Endometrium (tissue), 2 donors: ENCODE measurements around the gene SERPINA6.
"Not testable (repeated sequence)": the region's sequence is repeated elsewhere in the genome, so short reads cannot be mapped to it uniquely, and the experiment has no call there.

Experiments used
- FAIRE-seq: peaks from 2 replicates; lab custom pipeline; 2012; peaks lifted over from hg19 to GRCh38; lab: Jason Lieb, UNC
- donor health status: control.
- donor health status: control.

SERPINA6 gene

GRCh38 chr14:94322648-94323570 lies at the start of gene SERPINA6:
SERPINA6 (minus strand) TSS chr14:94323336; CDS start chr14:94314648, 8,688 bp downstream.
- FAIRE-seq: no peak

DNA sequence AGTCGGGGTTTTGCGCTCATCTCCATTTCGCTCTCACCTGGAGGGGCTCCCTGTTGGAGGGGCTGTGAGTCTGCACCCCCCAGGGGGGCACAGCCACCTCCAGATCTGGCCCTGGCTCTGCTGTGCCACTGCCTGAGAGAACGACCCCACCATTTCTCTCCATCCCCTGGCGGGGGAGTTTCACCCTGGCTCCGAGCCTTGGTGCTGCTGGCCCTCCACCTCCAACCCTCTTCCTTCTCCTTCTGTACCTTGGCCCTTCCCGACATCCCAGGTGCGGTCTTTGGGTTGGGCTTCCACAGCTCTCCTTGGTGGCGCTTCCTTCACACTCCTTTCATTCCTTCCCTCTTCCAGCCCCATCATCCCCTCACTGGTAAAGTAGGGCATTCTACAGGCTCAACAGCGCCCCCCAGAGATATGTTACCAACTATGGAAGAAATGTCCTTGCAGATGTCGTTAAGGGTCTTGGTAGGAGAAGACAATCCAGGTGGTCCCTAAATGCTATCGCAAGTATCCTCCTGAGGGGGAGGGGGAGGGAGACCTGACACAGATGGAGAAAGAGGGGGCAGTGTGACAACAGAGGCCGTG lies 49.0 kb upstream of the SERPINA6 start:
- no peak for FAIRE-seq

GRCh38 chr14:94370524-94370910 lies 47.4 kb upstream of the SERPINA6 start:
- no peak for FAIRE-seq

DNA sequence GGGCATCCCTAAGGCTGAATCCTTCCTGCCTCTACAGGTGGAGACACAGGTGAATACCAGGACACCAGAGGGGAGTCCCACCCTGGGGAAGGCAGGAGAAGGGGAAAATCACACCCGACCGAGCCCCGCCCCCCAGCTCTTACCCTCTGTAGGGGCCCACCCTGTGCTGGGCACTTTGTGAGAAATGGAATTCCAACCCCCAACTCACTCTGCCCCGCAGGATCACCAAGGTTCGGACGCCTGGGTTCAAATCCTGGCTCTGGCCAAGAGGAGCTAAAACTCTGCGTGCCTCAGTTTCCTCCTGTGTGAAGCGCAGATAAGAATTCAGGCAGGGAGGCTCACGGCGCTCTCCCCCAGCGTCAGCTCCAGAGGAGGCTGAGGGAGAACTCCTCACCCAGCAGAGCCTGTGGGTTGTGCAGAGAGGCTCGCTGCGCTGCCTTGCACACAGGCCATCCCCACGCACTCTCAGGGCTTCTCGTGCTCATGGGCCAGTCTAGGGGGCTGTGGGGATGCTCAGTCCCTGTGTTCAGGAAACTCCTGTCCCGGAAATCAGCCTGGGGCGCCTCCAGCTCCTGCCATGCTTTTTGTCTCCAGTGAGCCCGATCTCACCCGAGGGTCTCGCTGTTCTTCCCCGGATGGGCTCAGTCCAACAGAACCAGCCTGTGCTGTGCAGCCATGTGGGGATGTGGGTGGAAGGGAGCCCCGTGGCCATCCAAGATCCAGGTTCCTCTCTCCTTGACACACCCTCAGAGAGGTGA lies 46.8 kb upstream of the SERPINA6 start:
- not testable (repeated sequence) for FAIRE-seq

DNA sequence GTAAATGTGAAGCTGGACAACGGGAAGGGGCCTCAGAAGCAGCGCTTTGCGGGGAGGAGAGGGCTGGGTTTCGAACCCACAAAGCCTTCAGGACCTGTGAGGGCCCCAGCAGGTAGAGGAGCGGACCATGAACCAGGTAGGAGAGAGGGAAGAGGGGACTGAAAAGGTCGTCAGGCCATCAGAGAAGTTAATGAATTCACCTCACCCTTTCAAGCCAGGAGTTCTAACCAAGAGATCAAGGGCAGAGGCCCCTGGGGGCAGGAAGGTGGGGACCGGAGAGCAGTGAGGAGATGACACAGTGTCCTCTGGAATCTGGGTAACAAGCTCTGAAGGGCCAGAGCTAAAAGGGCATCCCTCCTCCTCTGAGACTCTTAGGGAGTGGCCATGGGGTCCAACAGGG lies 45.8 kb upstream of the SERPINA6 start:
- FAIRE-seq: no peak

DNA sequence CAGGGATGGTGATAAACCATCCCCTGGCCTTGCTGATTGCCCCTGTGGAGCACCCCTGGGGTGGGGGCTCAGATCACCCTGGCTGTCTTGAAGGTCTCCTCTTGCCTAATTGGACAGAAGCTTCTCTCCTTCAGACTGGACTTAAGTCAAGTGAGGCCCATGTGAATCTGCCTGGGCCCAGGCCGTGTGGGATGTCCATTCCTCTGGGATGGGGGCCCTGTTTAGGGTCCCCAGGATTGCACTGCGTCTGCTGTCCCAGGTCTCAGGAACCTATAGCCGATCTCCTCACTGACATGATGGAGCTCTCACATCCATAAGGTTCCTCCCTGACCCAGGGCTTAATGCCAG lies 45.1 kb upstream of the SERPINA6 start:
- no peak for FAIRE-seq

DNA sequence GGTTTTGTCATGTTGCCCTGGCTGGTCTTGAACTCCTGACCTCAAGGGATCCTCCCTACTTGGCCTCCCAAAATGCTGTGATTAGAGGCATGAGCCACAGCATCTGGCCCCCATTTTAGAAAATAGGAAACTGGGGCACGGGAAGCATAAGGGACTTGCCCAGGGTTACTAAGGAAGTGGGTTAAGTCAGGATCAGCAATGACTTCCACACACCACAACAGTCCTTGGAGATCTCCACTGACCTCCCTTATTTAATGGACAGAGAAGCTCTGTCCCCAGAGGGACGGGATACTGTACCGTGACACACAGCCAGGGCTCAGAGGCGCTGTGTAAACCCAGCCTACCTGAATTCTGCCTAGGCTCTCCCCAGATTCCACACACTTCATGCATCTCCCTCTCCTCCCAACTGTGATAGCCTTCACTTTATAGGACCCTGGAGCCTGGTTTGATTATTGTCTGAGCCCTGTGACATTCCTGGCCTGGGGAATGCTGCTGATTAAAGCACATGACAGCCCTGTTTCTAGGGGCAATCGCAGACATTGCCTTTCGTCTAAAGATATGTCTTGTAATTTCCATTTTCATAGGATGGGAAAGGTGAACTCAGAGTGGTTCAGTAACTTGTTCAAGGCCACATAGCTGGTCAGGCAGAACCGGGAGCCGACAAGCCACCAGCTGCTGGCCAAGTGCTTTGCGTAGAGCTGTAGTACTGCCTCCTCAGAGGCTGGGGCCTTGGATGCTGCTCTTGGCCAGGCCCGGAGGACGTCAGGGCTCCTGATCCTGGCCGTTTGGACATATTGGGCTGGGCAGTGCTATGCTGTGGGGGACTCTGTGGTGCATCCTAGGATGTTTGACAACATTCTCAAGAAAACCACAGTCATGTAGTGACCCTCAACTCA lies 44.5 kb upstream of the SERPINA6 start:
- FAIRE-seq: no peak

DNA sequence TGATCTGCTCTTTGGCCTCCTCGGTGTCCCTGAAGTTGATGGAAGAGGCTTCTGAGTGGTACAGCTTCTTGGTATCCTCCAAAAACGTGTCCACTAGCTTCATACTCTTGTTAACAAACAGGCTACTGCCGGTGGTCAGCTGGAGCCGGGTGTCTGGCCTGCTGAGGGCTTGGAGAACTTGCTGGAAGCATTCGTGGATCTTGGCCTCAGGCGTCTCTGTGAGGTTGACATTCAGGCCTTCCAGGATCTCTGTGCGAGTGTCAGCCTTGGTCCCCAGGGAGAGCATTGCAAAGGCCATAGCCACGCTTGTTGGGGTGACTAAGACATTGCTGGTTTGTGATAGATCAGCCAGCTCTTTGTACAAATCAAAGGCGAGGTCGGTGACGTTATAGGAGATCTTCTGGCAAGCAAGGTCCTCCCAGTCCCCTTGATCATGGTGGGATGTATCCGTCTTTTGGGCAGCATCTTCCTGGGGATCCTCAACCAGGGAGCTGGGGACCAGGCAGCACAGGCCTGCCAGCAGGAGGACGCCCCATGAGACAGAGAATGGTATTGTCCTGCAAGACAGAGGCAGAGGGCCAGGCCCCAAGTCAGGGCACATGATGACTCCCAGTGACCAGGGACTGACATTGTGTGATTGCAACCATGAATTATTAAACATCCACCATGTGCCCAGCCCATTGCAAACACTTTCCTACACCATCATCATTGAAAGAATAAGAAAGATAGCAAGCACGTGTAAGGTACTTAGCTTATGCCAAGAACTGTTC lies 43.2 kb upstream of the SERPINA6 start, which contains the start of gene SERPINA2:
Gene SERPINA2, minus strand, starts transcription at position 553 of the 770 bp plus-strand sequence.
- FAIRE-seq: no peak

DNA sequence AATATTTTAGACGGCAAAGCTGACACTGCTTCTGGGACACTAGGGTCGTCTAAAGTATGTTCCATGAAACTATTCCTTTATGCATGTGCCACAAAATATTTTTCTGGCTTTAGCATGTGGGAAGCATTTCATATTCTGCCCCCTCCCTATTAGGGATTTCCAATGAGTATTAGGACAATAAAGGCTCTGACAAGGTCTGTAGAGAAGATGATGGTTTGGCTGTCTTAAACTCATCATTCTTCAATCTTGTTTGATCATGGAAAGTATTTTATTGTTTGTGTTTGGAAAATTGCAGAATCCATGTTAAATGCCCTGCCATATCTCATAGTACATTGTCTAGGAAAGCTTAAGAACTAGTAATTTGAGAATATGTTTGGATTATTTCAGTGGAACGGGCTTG lies 42.5 kb upstream of the SERPINA6 start:
- no peak for FAIRE-seq

DNA sequence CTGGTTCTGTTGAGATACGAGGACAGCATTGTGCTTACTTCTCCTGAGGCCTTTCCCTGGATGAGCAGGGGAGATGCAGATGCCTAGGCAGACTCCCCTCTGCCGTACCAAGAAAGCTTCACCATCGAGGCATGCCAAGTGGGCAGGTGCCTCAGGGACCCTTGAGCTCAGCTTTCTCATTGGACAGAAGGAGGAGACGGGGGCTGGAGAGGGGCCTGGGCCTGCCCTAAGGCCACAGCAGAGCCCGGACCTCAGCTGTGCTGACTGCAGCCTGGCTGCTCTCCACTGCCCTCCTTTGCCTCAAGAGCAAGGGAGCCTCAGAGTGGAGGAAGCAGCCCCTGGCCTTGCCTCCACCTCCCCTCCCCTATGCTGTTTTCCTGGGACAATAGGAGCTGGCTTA lies 41.8 kb upstream of the SERPINA6 start:
- FAIRE-seq: no peak

DNA sequence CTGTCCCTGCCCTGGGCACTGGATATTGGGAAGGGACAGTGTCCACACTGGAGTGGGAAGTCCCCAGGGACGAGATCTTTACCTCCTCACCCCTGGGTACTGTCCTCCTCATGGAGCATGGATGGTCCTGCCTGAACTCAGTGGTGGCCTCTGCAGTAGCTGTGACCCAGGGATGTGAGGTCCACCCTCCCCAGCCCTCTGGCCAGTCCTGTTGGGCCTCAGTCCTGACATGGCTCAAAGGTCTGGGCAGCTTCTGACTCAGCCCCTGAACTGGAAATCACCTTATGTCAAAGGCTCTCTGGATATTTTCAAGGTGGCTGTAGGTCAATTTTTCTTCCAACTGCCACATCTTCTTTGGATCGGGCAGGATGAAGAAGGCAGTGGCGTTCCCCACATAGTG lies 40.9 kb upstream of the SERPINA6 start:
- FAIRE-seq: no peak

DNA sequence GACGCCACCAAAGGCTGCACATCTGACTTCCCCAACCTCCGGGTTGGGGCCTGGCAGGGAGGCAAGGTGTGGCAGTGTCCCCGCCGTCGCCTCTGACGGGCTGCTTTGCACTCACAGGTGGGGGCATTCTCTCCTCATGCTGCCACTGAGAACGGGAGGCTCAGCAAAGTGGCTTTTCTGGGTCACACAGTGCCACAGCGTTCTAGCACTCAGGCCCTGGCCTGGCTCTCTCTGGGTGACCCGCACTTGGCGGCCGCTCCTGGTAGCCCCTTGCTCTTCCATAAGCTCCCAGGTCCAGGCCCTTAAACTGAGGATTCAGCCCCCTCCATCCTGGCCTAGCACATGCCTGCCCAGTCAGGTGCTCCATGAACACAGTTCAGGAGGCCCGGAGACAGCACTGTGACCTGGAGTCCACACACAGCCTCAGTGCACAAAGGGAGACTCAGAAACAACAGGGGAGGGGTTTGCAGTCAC lies 40.1 kb upstream of the SERPINA6 start:
- FAIRE-seq: no peak

- FAIRE-seq: no peak
Measured at GRCh38 chr14:94362614-94363133, 39.5 kb upstream of the SERPINA6 start.

GRCh38 chr14:94361682-94362081 lies 38.5 kb upstream of the SERPINA6 start:
- FAIRE-seq: no peak

DNA sequence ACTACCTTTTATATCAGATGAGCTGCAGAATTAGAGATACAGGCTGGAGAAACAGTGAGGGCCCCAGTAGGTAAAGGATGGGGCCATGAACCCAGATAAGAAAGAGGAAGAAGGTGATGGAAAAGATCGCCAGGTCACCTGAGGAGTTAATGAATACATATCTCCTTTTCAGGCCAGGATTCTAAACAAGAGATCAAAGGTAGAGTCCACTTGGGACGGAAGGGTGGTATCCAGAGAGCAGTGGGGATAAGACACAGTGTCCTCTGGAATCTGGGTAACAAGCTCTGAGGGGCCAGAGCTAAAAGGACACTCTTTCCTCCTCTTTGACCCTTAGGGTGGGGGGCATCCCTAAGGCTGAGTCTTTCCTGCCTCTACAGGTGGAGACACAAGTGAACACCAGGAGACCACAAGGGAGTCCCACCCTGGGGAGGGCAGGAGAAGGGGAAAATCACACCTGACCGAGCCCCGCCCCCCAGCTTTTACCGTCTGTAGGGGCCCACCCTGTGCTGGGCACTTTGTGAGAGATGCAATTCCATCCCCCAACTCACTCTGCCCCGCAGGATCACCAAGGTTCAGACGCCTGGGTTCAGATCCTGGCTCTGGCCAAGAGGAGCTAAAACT lies 37.9 kb upstream of the SERPINA6 start:
- FAIRE-seq: no peak

GRCh38 chr14:94357166-94357565 lies 34.0 kb upstream of the SERPINA6 start:
- FAIRE-seq: no peak

GRCh38 chr14:94356379-94357056 lies 33.4 kb upstream of the SERPINA6 start:
- no peak for FAIRE-seq

DNA sequence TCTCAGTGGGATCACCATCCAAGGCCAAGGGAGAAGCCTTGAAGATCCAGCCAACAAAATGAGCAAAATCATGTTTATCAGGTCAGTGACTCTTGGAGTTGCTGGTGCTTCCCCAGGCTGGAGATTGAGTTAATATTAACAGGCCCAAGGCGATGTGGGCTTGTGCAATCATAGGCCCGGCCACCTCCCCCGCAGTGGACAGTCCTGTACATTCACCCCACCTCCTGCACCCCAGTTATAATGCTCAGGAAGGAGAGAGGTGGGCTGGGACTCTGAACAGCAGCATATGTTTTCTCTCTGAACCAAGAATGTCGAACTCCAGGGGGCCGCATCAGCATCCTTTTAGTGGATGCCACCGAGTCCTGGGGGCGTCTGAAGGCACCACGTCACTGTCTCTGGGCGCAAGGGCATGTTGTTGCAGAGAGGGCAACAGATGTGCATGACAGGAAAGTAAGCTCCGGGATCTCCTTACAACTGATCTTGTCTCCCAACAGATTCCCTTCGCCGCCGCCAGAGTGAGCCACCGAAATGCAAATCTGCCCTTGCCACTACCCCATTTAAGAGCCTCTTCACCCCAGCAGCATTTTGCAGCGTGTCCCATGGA lies 32.2 kb upstream of the SERPINA6 start:
- no peak for FAIRE-seq

DNA sequence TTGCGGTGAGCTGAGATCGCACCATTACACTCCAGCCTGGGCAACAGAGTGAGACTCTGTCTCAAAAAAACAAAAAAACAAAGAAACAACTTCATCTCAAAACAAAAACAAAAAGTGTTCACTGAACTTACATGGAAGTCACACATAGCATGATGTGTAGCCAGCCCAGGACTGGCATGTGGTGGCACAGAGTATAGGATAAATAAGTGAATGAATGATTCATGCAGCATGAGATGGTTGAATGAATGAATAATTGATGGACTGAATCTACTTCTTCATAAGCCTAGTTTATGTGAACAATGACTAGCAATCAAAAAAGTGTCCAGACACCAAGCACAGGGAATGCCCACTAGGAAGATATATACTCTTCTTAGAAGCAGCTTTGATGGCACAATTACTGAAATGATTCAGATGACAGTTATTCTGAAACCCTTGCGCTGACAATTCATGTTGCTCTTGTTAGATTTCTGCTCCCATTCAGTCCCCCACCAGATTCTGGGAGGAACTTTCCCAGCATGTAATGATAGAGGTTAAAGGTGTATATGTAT lies 31.6 kb upstream of the SERPINA6 start:
- no peak for FAIRE-seq
